HEK293 (cell line): ENCODE measurements around the gene TPM3.
A peak's percentile ranks its signal among the peaks of the same experiment; 100 is the strongest.

Experiments used
- FEZF1 ChIP-seq: fragments of 450-650 bp; formaldehyde crosslinking; IDR thresholded peaks from 2 replicates; pipeline ENCODE4 v1.5.1; 2016; ENCODE audit warnings: missing biosample characterization, missing genetic modification characterization
- GLI2 ChIP-seq: fragments of 450-650 bp; formaldehyde crosslinking; IDR thresholded peaks from 2 replicates; pipeline ENCODE4; 2017; ENCODE audit warnings: missing biosample characterization, missing genetic modification characterization, low read depth, borderline replicate concordance
- HOXD13 ChIP-seq: sonication (generic); formaldehyde crosslinking; IDR thresholded peaks from 2 replicates; pipeline ENCODE4 v1.8.0; 2022; ENCODE audit warnings: missing genetic modification reagents, borderline replicate concordance
- PRDM6 ChIP-seq: fragments of 450-650 bp; formaldehyde crosslinking; IDR thresholded peaks from 2 replicates; pipeline ENCODE4 v1.5.1; 2017; ENCODE audit warnings: missing biosample characterization, missing genetic modification characterization
- REPIN1 ChIP-seq: fragments of 450-650 bp; formaldehyde crosslinking; IDR thresholded peaks from 2 replicates; pipeline ENCODE4 v1.5.1; 2017; ENCODE audit warnings: missing biosample characterization, missing genetic modification characterization, low read depth
- REST ChIP-seq: fragments of 450-650 bp; formaldehyde crosslinking; IDR thresholded peaks from 2 replicates; pipeline ENCODE4 v1.5.1; 2016; ENCODE audit warnings: missing biosample characterization, missing genetic modification characterization
- SCRT2 ChIP-seq: fragments of 450-650 bp; formaldehyde crosslinking; IDR thresholded peaks from 2 replicates; pipeline ENCODE4 v1.5.1; 2016; ENCODE audit warnings: missing biosample characterization, missing genetic modification characterization
- SETDB1 ChIP-seq: IDR thresholded peaks from one replicate; pipeline ENCODE4 v1.6.1; 2017; ENCODE audit warnings: mild to moderate bottlenecking, low read length, moderate library complexity, mixed read lengths; ENCODE audit not compliant: insufficient read length
- TCF7L2 ChIP-seq: IDR thresholded peaks from 2 replicates; pipeline ENCODE4 v1.6.1; 2011; ENCODE audit warnings: low read depth, mild to moderate bottlenecking, inconsistent platforms, low read length, moderate library complexity, borderline replicate concordance
- TRIM28 ChIP-seq: IDR thresholded peaks from 2 replicates; pipeline ENCODE4 v1.6.1; 2011; ENCODE audit warnings: low read length, control low read depth, borderline replicate concordance
- ZBTB26 ChIP-seq: fragments of 450-650 bp; formaldehyde crosslinking; optimal IDR thresholded peaks from 2 replicates; pipeline ENCODE3; 2016; ENCODE audit warnings: missing biosample characterization, mild to moderate bottlenecking, missing genetic modification characterization
- ZFP3 ChIP-seq: fragments of 450-650 bp; formaldehyde crosslinking; IDR thresholded peaks from 2 replicates; pipeline ENCODE4 v1.5.1; 2016; ENCODE audit warnings: low read depth, missing biosample characterization, missing genetic modification characterization
- ZNF133 ChIP-seq: fragments of 450-650 bp; formaldehyde crosslinking; IDR thresholded peaks from 2 replicates; pipeline ENCODE4 v1.5.1; 2016; ENCODE audit warnings: missing biosample characterization, missing genetic modification characterization
- ZNF175 ChIP-seq: fragments of 450-650 bp; formaldehyde crosslinking; IDR thresholded peaks from 2 replicates; pipeline ENCODE4 v1.5.1; 2016; ENCODE audit warnings: missing biosample characterization, missing genetic modification characterization
- ZNF311 ChIP-seq: fragments of 450-650 bp; formaldehyde crosslinking; IDR thresholded peaks from 2 replicates; pipeline ENCODE4 v1.5.1; 2017; ENCODE audit warnings: missing biosample characterization, missing genetic modification characterization, borderline replicate concordance
- ZNF324 ChIP-seq: fragments of 450-650 bp; formaldehyde crosslinking; IDR thresholded peaks from 2 replicates; pipeline ENCODE4 v1.5.1; 2016; ENCODE audit warnings: missing biosample characterization, missing genetic modification characterization
- ZNF341 ChIP-seq: fragments of 450-650 bp; formaldehyde crosslinking; IDR thresholded peaks from 2 replicates; pipeline ENCODE4; 2016; ENCODE audit warnings: low read depth, missing biosample characterization, missing genetic modification characterization
- ZNF433 ChIP-seq: fragments of 450-650 bp; formaldehyde crosslinking; IDR thresholded peaks from 2 replicates; pipeline ENCODE4 v1.5.1; 2016; ENCODE audit warnings: missing biosample characterization, missing genetic modification characterization, low read depth
- ZNF449 ChIP-seq: fragments of 450-650 bp; formaldehyde crosslinking; IDR thresholded peaks from 2 replicates; pipeline ENCODE4 v1.5.1; 2017; ENCODE audit warnings: missing biosample characterization, mild to moderate bottlenecking, missing genetic modification characterization, moderate library complexity
- ZNF473 ChIP-seq: fragments of 450-650 bp; formaldehyde crosslinking; IDR thresholded peaks from 2 replicates; pipeline ENCODE4 v1.5.1; 2017; ENCODE audit warnings: missing biosample characterization, missing genetic modification characterization
- ZNF518A ChIP-seq: fragments of 450-650 bp; formaldehyde crosslinking; conservative IDR thresholded peaks from 2 replicates; pipeline ENCODE4 v1.5.1; 2016; ENCODE audit warnings: low read depth, missing biosample characterization, missing genetic modification characterization
- ZNF571 ChIP-seq: fragments of 450-650 bp; formaldehyde crosslinking; IDR thresholded peaks from 2 replicates; pipeline ENCODE4 v1.5.0; 2017; ENCODE audit warnings: missing biosample characterization, missing genetic modification characterization
- ZNF768 ChIP-seq: fragments of 450-650 bp; formaldehyde crosslinking; IDR thresholded peaks from 2 replicates; pipeline ENCODE4 v1.5.1; 2018; ENCODE audit warnings: missing biosample characterization, mild to moderate bottlenecking, missing genetic modification characterization
- ZNF777 ChIP-seq: fragments of 450-650 bp; formaldehyde crosslinking; IDR thresholded peaks from 2 replicates; pipeline ENCODE4 v1.5.1; 2017; ENCODE audit warnings: missing biosample characterization, missing genetic modification characterization, borderline replicate concordance
- ZNF792 ChIP-seq: fragments of 450-650 bp; formaldehyde crosslinking; IDR thresholded peaks from 2 replicates; pipeline ENCODE4 v1.5.1; 2016; ENCODE audit warnings: missing biosample characterization, missing genetic modification characterization
- ZNF830 ChIP-seq: fragments of 450-650 bp; IDR thresholded peaks from 2 replicates; pipeline ENCODE4 v1.5.0; 2018; ENCODE audit warnings: missing biosample characterization, missing genetic modification characterization, low read depth, mild to moderate bottlenecking, moderate library complexity
- ZXDB ChIP-seq: fragments of 450-650 bp; formaldehyde crosslinking; IDR thresholded peaks from 2 replicates; pipeline ENCODE4 v1.5.1; 2016; ENCODE audit warnings: missing biosample characterization, missing genetic modification characterization

Gene TPM3

GRCh38 chr1:154183046-154183915 is 8.6 kb downstream of the TPM3 start (continued):
- TF ChIP-seq ZNF311 (tag by site-specific recombination) (no peak), ZNF341 (tag by site-specific recombination) (peak; percentile 96), SCRT2 (tag by site-specific recombination) (peak; percentile 46; the same call in 1 of the 2 replicates), ZNF433 (no peak), ZNF473 (tag by site-specific recombination) (no peak), ZNF133 (tag by site-specific recombination) (no peak), ZNF830 (no peak), REST (tag by site-specific recombination) (no peak), GLI2 (tag by site-specific recombination) (no peak), TRIM28 (no peak), ZNF175 (no peak), ZNF571 (tag by site-specific recombination) (no peak), HOXD13 (no peak), SETDB1 (no peak), ZXDB (tag by site-specific recombination) (peak; percentile 87), PRDM6 (tag by site-specific recombination) (no peak), ZNF792 (no peak), ZBTB26 (tag by site-specific recombination) (peak; percentile 48), REPIN1 (tag by site-specific recombination) (no peak), ZNF768 (tag by site-specific recombination) (no peak), ZFP3 (tag by site-specific recombination) (no peak), TCF7L2 (no peak), ZNF518A (peak; percentile 72; the same call in 1 of the 2 replicates), FEZF1 (tag by site-specific recombination) (peak; percentile 58), ZNF449 (tag by site-specific recombination) (no peak), ZNF777 (tag by site-specific recombination) (no peak), ZNF324 (tag by site-specific recombination) (peak; percentile 38; the same call in 1 of the 2 replicates)
